Measurements from ENCODE around the gene OSBPL9.
"Not testable (repeated sequence)": the region's sequence is repeated elsewhere in the genome, so short reads cannot be mapped to it uniquely, and the experiment has no call there.

Gene OSBPL9

DNA sequence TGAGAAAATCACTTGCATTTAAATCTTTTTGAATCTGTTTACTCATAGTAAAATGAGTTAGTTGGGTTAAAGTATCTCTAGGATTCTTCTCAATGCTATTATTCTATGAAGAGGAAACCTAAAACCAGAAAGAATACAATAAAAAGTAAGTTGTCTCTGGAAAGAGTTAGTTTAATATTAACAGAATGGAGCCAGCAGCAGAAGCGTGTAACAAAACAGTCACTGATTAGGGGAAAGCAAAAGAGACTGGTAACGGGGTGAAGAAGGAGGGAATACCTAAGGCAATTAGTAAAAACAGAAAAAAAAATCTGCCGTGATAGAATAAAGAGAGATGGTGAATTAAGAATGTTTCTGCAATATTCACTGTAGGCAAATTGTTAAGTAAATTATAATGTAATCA, 201.6 kb downstream of the OSBPL9 start:
- DNase-seq = no peak

DNA sequence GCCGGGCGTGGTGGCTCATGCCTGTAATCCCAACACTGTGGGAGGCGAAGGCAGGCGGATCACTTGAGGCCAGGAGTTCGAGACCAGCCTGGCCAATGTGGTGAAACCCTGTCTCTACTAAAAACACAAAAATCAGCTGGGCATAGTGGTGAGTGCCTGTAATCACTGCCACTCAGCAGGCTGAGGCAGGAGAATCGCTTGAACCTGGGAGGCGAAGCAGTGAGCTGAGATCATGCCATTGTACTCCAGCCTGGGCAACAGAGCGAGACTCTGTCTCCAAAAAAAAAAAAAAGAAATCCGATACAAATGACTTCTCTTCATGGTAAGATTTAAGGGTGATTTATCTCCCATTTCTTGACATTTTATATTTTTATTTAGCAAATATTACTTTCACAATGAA, 202.1 kb downstream of the OSBPL9 start:
- not testable (repeated sequence) for DNase-seq

DNA sequence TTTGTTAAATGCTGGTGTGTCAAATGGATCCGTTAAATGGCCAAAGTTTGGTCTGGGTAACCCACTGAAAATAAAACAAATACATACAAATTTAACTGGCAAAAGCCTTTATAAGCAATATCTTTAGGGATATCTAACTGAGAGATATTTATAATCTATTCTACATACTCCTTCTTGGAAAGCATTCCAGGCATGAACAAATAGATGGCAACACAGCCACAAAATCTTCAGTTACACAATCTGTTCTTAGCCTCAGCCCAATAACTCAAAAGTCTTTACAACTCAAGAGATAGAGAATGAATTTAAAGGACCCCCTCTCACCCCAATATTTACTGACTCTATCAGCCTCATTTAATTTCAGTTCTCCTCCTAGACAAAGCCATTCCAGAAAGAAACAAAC, 202.9 kb downstream of the OSBPL9 start:
- DNase-seq = no peak

DNA sequence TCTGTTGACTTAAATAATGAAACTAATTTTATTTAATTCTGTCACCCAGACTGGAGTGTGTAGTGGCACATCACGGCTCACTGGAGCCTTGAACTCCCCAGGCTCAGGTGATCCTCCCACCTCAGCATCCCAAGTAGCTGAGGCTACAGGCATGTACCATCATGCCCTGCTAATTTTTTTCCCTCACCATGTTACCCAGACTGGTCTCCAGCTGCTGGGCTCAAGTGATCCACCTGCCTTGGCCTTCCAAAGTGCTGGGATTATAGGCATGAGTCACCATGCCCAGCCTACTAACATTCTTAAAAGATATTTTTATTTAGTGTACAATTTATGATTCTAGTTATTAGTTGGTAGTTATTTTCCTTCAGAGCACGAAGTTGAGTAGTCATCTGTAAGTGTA, 212.2 kb downstream of the OSBPL9 start:
- DNase-seq = no peak

GRCh38 chr1:51833700-51834099, 216.8 kb downstream of the OSBPL9 start:
- DNase-seq = peak; percentile 16

DNA sequence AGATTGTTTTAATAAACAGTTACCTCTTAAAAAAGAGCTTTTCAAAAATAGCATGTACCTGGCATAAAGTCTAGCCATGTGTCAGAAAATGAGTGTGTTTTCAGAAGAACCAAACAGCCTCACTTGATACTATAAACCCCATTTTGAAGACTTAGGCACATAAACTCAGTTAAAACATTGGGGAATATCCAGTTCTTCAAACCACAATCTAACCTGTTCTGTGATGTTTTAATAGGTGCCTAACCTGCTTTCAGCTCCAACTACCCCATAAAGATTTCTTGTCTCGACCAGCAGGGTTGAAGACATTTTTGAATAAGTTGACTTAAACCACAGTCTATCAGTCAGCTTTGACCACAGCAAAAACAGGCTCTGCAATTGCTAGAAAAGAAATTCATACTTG, 220.4 kb downstream of the OSBPL9 start:
- no peak for DNase-seq
